Measurements from ENCODE around the gene PCYT2.

Gene PCYT2

DNA sequence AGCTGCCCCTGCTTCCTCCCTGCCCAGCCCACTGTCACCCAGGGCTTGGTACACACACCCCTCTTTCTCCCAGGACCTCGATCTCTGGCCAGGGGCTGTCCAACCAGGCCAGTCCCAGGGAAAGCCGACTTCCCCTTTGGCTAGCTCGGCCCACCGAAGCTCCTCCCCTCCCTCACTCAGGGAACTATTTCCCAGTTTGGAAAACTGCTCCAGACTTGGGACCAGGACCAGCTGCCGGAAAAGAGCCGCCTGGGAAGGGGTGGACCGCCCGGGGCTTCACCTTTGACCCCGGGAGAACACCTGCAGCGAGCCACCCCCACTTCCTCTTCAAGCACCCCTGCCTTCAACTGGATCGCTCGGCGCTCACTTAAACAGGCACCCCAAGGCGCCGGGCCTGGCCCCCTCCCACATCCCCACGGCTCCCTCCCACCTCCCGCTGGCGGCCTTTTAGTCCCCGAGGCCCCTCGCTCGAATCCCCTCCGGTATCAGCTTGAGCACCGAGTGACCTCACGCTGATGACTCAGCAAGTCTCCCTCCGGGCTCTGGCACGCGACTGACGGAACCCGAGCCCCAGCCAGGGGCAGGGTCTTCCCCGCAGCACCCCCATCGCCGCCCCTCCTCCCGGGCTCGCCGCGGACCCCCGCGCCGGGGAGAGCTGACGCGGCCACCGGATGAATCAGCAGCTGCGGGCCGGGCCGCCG is 15.4 kb upstream of the PCYT2 start:
- ChIA-PET POLR2A (interaction anchor here (0.6 to 3.2 kb wide), 12 partner anchors 9 to 243 kb away, joined by 3 to 22 read pairs (median 4); partner anchors contain the start of genes ARL16, DCXR, HGS and PCYT2), CTCF (interaction anchor here (0.7 to 1.7 kb wide), 5 partner anchors 9 to 371 kb away, joined by 3 to 11 read pairs (median 3); no protein-coding TSS in a partner anchor)
- Histone ChIP-seq H3K36me3 (ENCODE audit: control insufficient read depth in 2 of 2, insufficient read depth in 1 of 2, low read length in 2 of 2) (peaks cover under 1 to 13% of the 10 kb centered on the region in 2 experiments; a peak in 1 of 3 replicates), H3K4me1 (ENCODE audit: control insufficient read depth, insufficient read depth, low read length) (peaks cover 3% of the 10 kb centered on the region; the same call in 1 of the 2 replicates), H3K27ac (ENCODE audit: extremely low read depth, low read depth, low read length) (peak overlapping the region; percentile 90), H3K4me3 (ENCODE audit: low read depth, low read length) (peak overlapping the region; percentile 79), H3K9me3 (ENCODE audit: control insufficient read depth, insufficient read depth, low read depth, low read length) (no peaks in the 10 kb centered on the region)
- TF ChIP-seq, protein P1, sequence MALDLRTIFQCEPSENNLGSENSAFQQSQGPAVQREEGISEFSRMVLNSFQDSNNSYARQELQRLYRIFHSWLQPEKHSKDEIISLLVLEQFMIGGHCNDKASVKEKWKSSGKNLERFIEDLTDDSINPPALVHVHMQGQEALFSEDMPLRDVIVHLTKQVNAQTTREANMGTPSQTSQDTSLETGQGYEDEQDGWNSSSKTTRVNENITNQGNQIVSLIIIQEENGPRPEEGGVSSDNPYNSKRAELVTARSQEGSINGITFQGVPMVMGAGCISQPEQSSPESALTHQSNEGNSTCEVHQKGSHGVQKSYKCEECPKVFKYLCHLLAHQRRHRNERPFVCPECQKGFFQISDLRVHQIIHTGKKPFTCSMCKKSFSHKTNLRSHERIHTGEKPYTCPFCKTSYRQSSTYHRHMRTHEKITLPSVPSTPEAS (tag by site-specific recombination; IDR thresholded peaks at IDR 0.05), result no peak
- TF ChIP-seq KLF16 (tag by site-specific recombination; IDR thresholded peaks at IDR 0.05) (peak; percentile 69), SP3 (tag by site-specific recombination; IDR thresholded peaks at IDR 0.05) (peak; percentile 77), ZNF24 (tag by site-specific recombination; IDR thresholded peaks at IDR 0.05) (peak; percentile 79; the same call in 1 of the 2 replicates), KLF9 (tag by site-specific recombination; IDR thresholded peaks at IDR 0.05; ENCODE audit: low read depth) (peak; percentile 61; the same call in 1 of the 2 replicates), ZNF558 (tag by site-specific recombination; IDR thresholded peaks at IDR 0.05) (peak; percentile 20; the same call in 1 of the 2 replicates), ZNF843 (tag by site-specific recombination; IDR thresholded peaks at IDR 0.05) (peak; percentile 64), KLF10 (tag by site-specific recombination; IDR thresholded peaks at IDR 0.05) (no peak), MZF1 (tag by site-specific recombination; IDR thresholded peaks at IDR 0.05; ENCODE audit: borderline replicate concordance) (peak; percentile 54; the same call in 1 of the 2 replicates), ZFHX2 (tag by site-specific recombination; conservative IDR thresholded peaks at IDR 0.05) (peak; percentile 85), ZBTB20 (tag by site-specific recombination; IDR thresholded peaks at IDR 0.05) (peak; percentile 44), BCL11B (tag by site-specific recombination; IDR thresholded peaks at IDR 0.05; ENCODE audit: low read depth) (peak; percentile 80; the same call in 1 of the 2 replicates), ZNF76 (tag by site-specific recombination; IDR thresholded peaks at IDR 0.05; ENCODE audit: borderline replicate concordance, low read depth) (peak; percentile 74), SP7 (tag by site-specific recombination; IDR thresholded peaks at IDR 0.05) (peak; percentile 89), KLF7 (tag by site-specific recombination; IDR thresholded peaks at IDR 0.05; ENCODE audit: borderline replicate concordance) (no peak; the same call in none of the 2 replicates), ZNF560 (tag by site-specific recombination; IDR thresholded peaks at IDR 0.05; ENCODE audit: borderline replicate concordance) (no peak), FEZF1 (tag by site-specific recombination; IDR thresholded peaks at IDR 0.05) (peak; percentile 52; the same call in 1 of the 2 replicates), ZNF184 (tag by site-specific recombination; IDR thresholded peaks at IDR 0.05) (no peak), ZNF561 (tag by site-specific recombination; IDR thresholded peaks at IDR 0.05; ENCODE audit: borderline replicate concordance) (no peak; the same call in 1 of the 2 replicates), ZNF423 (tag by site-specific recombination; IDR thresholded peaks at IDR 0.05) (peak; percentile 98), ZIC2 (tag by site-specific recombination; IDR thresholded peaks at IDR 0.05) (peak; percentile 99), ZBTB48 (tag by site-specific recombination; IDR thresholded peaks at IDR 0.05) (peak; percentile 75; the same call in 1 of the 2 replicates), EGR2 (tag by site-specific recombination; IDR thresholded peaks at IDR 0.05; ENCODE audit: low read depth) (peak; percentile 70; the same call in 1 of the 2 replicates)
- TF ChIP-seq, protein P2, sequence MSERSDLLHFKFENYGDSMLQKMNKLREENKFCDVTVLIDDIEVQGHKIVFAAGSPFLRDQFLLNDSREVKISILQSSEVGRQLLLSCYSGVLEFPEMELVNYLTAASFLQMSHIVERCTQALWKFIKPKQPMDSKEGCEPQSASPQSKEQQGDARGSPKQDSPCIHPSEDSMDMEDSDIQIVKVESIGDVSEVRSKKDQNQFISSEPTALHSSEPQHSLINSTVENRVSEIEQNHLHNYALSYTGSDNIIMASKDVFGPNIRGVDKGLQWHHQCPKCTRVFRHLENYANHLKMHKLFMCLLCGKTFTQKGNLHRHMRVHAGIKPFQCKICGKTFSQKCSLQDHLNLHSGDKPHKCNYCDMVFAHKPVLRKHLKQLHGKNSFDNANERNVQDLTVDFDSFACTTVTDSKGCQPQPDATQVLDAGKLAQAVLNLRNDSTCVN (tag by site-specific recombination; optimal IDR thresholded peaks at IDR 0.05), result peak; percentile 67
- TF ChIP-seq, protein P3, sequence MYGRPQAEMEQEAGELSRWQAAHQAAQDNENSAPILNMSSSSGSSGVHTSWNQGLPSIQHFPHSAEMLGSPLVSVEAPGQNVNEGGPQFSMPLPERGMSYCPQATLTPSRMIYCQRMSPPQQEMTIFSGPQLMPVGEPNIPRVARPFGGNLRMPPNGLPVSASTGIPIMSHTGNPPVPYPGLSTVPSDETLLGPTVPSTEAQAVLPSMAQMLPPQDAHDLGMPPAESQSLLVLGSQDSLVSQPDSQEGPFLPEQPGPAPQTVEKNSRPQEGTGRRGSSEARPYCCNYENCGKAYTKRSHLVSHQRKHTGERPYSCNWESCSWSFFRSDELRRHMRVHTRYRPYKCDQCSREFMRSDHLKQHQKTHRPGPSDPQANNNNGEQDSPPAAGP (tag by site-specific recombination; IDR thresholded peaks at IDR 0.05), result peak; percentile 97
- TF ChIP-seq, protein P4, sequence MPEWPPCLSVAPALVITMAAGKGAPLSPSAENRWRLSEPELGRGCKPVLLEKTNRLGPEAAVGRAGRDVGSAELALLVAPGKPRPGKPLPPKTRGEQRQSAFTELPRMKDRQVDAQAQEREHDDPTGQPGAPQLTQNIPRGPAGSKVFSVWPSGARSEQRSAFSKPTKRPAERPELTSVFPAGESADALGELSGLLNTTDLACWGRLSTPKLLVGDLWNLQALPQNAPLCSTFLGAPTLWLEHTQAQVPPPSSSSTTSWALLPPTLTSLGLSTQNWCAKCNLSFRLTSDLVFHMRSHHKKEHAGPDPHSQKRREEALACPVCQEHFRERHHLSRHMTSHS (tag by site-specific recombination; IDR thresholded peaks at IDR 0.05), result peak; percentile 59; the same call in 1 of the 2 replicates
- TF ChIP-seq, protein P5, sequence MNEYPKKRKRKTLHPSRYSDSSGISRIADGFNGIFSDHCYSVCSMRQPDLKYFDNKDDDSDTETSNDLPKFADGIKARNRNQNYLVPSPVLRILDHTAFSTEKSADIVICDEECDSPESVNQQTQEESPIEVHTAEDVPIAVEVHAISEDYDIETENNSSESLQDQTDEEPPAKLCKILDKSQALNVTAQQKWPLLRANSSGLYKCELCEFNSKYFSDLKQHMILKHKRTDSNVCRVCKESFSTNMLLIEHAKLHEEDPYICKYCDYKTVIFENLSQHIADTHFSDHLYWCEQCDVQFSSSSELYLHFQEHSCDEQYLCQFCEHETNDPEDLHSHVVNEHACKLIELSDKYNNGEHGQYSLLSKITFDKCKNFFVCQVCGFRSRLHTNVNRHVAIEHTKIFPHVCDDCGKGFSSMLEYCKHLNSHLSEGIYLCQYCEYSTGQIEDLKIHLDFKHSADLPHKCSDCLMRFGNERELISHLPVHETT (tag by site-specific recombination; IDR thresholded peaks at IDR 0.05), result peak; percentile 75
- TF ChIP-seq, protein P6, sequence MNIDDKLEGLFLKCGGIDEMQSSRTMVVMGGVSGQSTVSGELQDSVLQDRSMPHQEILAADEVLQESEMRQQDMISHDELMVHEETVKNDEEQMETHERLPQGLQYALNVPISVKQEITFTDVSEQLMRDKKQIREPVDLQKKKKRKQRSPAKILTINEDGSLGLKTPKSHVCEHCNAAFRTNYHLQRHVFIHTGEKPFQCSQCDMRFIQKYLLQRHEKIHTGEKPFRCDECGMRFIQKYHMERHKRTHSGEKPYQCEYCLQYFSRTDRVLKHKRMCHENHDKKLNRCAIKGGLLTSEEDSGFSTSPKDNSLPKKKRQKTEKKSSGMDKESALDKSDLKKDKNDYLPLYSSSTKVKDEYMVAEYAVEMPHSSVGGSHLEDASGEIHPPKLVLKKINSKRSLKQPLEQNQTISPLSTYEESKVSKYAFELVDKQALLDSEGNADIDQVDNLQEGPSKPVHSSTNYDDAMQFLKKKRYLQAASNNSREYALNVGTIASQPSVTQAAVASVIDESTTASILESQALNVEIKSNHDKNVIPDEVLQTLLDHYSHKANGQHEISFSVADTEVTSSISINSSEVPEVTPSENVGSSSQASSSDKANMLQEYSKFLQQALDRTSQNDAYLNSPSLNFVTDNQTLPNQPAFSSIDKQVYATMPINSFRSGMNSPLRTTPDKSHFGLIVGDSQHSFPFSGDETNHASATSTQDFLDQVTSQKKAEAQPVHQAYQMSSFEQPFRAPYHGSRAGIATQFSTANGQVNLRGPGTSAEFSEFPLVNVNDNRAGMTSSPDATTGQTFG (tag by site-specific recombination; IDR thresholded peaks at IDR 0.05; ENCODE audit: borderline replicate concordance), result no peak

Data from HEK293 (cell line).